ENCODE results near the gene THSD7A.

- TF ChIP-seq, protein P1, sequence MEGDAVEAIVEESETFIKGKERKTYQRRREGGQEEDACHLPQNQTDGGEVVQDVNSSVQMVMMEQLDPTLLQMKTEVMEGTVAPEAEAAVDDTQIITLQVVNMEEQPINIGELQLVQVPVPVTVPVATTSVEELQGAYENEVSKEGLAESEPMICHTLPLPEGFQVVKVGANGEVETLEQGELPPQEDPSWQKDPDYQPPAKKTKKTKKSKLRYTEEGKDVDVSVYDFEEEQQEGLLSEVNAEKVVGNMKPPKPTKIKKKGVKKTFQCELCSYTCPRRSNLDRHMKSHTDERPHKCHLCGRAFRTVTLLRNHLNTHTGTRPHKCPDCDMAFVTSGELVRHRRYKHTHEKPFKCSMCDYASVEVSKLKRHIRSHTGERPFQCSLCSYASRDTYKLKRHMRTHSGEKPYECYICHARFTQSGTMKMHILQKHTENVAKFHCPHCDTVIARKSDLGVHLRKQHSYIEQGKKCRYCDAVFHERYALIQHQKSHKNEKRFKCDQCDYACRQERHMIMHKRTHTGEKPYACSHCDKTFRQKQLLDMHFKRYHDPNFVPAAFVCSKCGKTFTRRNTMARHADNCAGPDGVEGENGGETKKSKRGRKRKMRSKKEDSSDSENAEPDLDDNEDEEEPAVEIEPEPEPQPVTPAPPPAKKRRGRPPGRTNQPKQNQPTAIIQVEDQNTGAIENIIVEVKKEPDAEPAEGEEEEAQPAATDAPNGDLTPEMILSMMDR (IDR thresholded peaks at IDR 0.05): peak; percentile 61
- no peak for TF ChIP-seq EZH2 (IDR thresholded peaks at IDR 0.05)
Observed at GRCh38 chr7:11835260-11835659, 3.3 kb upstream of the THSD7A start.

All from neural progenitor cell (in vitro differentiated cells).